ENCODE measurements around the gene CYSTM1. TPM values are rescaled to one million over a fixed set of nuclear protein-coding genes. Genes with fewer than 3 reads are reported as not detected.

Gene CYSTM1
- total RNA-seq, 2 donors from 2014 or later = 11.3 to 11.9 TPM

DNA sequence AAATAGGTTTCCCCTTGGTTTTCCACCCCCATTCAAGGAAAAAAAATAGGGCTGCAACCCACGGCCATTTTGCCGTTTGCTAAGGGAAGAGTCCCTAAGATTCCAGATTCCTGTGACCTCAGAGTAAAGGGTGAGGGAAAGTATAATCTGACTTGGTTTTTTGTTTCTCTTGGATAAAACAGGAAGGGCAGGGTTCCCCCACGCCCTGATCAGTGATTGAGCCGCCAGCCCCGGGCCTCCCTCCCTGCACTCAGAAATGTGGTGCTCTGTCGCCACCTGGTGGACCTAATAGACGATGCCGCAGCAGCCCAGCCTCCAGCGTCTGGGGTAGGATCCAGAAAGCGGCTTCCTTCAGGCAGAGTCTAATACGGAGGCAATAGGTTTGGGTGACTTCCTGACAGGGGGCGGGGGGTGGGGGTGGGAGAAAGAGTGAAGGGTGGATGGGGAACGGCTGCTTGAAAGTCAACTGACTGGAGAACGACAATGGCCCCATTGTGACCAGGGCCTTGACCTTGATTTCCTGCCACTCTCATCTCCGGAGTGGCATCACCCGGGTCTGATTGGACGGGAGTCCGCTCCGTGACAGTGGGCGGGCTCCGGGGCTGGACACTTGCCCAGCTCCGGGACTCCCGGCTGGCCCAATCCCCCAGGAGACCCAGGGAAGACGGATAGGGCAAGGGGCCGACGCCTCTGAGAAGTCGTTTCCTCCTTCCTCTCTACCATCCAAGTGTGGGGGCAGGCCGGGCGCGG lies 17.8 kb upstream of the CYSTM1 start:
- H3K36me3 Mint-ChIP-seq (ENCODE audit: low read depth) = no peaks in the 10 kb centered on the region

GRCh38 chr5:140159014-140159927 lies 15.7 kb upstream of the CYSTM1 start:
- no peak for ATAC-seq (replicated peaks)
- Mint-ChIP-seq H3K27ac (no peak overlapping the region), H3K27me3 (no peaks in the 10 kb centered on the region), H3K36me3 (ENCODE audit: low read depth) (no peaks in the 10 kb centered on the region), H3K9me3 (no peaks in the 10 kb centered on the region), H3K4me1 (peaks cover 5% of the 10 kb centered on the region), H3K4me3 (peak overlapping the region; percentile 17)

More for the DNA sequence above, 17.8 kb upstream of the CYSTM1 start:
- Mint-ChIP-seq H3K27me3 (no peaks in the 10 kb centered on the region), H3K4me3 (peak overlapping the region; percentile 66), H3K27ac (peak overlapping the region; percentile 78), H3K9me3 (no peaks in the 10 kb centered on the region), H3K4me1 (peaks cover 5% of the 10 kb centered on the region)
- ATAC-seq (replicated peaks) = peak; percentile 99

DNA sequence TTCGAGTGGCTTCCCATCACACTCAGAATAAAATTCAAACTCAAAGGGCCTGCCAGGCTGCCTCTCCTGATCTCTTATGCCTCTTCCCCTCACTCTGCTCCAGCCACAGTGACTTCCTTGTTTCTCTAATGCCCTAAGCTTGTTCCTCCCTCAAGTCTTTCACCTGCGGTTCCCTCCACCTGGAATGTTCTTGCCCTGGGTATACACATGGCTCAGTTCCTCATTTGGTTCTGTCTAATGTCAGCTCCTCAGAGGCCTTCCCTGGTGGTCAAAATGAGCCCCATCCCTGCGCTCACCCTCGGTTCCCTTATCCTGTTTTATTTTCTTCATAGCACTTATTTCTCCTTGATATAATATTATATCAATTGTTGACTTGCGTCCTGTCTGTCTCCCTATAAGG lies 12.7 kb upstream of the CYSTM1 start:
- no peaks in the 10 kb centered on the region for H3K27me3 Mint-ChIP-seq
- H3K27ac Mint-ChIP-seq = peak overlapping the region; percentile 9
- no peak for ATAC-seq (replicated peaks)
- H3K9me3 Mint-ChIP-seq = no peaks in the 10 kb centered on the region
- H3K4me3 Mint-ChIP-seq = no peak overlapping the region
- H3K4me1 Mint-ChIP-seq = no peaks in the 10 kb centered on the region
- H3K36me3 Mint-ChIP-seq (ENCODE audit: low read depth) = no peaks in the 10 kb centered on the region

GRCh38 chr5:140162781-140163180 lies 12.2 kb upstream of the CYSTM1 start:
- H3K27ac Mint-ChIP-seq = no peak overlapping the region
- H3K36me3 Mint-ChIP-seq (ENCODE audit: low read depth) = no peaks in the 10 kb centered on the region
- no peaks in the 10 kb centered on the region for H3K9me3 Mint-ChIP-seq
- no peaks in the 10 kb centered on the region for H3K4me1 Mint-ChIP-seq
- H3K4me3 Mint-ChIP-seq = no peak overlapping the region
- H3K27me3 Mint-ChIP-seq = no peaks in the 10 kb centered on the region
- ATAC-seq (replicated peaks) = no peak

DNA sequence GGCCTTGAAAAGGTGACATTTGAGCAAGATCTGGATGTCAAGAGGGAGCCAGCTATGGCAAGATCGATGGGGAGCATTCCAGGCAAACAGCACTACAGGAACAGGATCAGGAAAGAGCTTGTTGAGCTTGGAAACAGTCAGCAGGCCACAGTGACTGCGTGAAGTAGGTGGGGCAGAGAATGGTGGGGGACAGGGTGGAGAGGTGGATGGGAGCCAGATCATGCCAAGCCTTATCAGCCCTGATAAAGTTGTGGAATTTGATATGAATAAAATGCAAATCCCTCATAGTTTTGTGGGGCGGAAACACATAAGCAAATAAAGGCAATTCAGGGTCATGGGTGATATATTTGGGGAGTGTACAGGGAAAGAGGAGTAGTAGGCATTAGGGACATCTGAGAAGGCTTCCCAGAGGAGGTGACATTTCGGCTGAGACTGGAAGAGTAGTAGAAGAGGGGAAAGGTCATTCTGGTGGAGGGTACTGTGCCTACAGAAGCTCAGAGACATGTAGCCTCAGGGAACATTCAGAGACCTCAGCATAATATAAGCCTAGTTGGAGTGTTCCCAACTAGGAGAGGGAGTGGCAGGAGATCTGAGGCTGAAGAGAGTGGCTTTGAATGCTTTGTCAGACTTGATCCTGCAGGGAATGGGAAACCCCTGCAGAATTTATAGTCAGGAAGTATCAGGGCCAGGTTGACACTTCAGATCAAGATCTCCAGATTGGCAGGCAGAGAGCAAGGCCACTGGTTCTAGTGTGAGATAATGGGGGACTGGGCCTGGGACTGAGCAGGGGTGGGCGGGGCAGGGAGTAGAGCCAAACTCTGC lies 9.7 kb upstream of the CYSTM1 start:
- no peak for ATAC-seq (replicated peaks)
- Mint-ChIP-seq H3K36me3 (ENCODE audit: low read depth) (no peaks in the 10 kb centered on the region), H3K4me3 (no peak overlapping the region), H3K9me3 (no peaks in the 10 kb centered on the region), H3K4me1 (no peaks in the 10 kb centered on the region), H3K27me3 (no peaks in the 10 kb centered on the region), H3K27ac (peak overlapping the region; percentile 35)

DNA sequence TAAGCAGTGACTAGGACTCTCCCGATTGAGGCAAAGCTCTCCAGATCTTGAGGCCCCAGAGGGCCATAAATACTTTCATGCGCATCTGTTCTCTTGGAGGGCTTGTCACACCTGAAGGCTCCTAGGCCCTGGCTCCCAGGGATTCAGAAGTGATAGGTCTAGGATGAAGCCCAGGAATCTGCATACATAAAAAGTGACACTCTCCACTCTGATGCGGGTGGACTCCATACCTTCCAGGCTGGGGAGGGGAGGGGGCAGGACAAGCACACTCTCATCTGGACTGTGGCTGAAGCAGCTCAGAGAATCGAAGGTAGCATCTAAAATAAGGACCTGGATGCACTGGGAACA lies 9.1 kb upstream of the CYSTM1 start:
- Mint-ChIP-seq H3K27me3 (no peaks in the 10 kb centered on the region), H3K9me3 (no peaks in the 10 kb centered on the region), H3K27ac (no peak overlapping the region), H3K4me3 (no peak overlapping the region), H3K36me3 (ENCODE audit: low read depth) (no peaks in the 10 kb centered on the region), H3K4me1 (no peaks in the 10 kb centered on the region)
- ATAC-seq (replicated peaks) = no peak

DNA sequence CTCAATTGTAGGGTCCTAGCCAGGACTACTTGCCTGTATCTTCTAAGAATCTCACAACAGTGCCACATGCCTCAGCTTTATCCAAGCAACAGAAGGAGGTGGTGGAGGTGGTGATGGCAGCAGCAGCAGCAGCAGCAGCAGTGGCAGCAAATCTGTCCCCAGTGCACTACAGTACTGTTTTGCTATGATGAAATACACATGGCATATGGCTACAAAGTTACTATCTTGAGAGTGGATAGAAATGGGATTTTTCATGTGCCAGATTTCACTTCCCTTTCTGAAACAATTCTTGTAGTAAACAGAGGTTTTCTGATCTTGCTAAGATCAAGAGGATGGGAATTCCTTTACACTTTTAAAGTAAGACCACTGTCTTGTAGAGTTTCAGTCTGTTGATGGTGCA lies 8.1 kb upstream of the CYSTM1 start:
- H3K4me3 Mint-ChIP-seq = no peak overlapping the region
- ATAC-seq (replicated peaks) = no peak
- no peaks in the 10 kb centered on the region for H3K4me1 Mint-ChIP-seq
- H3K36me3 Mint-ChIP-seq (ENCODE audit: low read depth) = no peaks in the 10 kb centered on the region
- H3K27me3 Mint-ChIP-seq = no peaks in the 10 kb centered on the region
- H3K27ac Mint-ChIP-seq = no peak overlapping the region
- H3K9me3 Mint-ChIP-seq = no peaks in the 10 kb centered on the region

GRCh38 chr5:140168371-140168770 lies 6.6 kb upstream of the CYSTM1 start:
- Mint-ChIP-seq H3K36me3 (ENCODE audit: low read depth) (no peaks in the 10 kb centered on the region), H3K4me1 (no peaks in the 10 kb centered on the region), H3K27ac (no peak overlapping the region), H3K4me3 (no peak overlapping the region), H3K9me3 (no peaks in the 10 kb centered on the region), H3K27me3 (no peaks in the 10 kb centered on the region)
- ATAC-seq (replicated peaks) = no peak

- no peak for ATAC-seq (replicated peaks)
- Mint-ChIP-seq H3K4me1 (no peaks in the 10 kb centered on the region), H3K36me3 (ENCODE audit: low read depth) (no peaks in the 10 kb centered on the region), H3K27me3 (no peaks in the 10 kb centered on the region), H3K4me3 (no peak overlapping the region), H3K9me3 (no peaks in the 10 kb centered on the region), H3K27ac (no peak overlapping the region)
Measured at GRCh38 chr5:140169410-140169809, 5.6 kb upstream of the CYSTM1 start.

GRCh38 chr5:140172483-140172882 lies 2.5 kb upstream of the CYSTM1 start:
- H3K4me3 Mint-ChIP-seq = no peak overlapping the region
- H3K27me3 Mint-ChIP-seq = no peaks in the 10 kb centered on the region
- H3K9me3 Mint-ChIP-seq = no peaks in the 10 kb centered on the region
- H3K36me3 Mint-ChIP-seq (ENCODE audit: low read depth) = no peaks in the 10 kb centered on the region
- no peak overlapping the region for H3K27ac Mint-ChIP-seq
- ATAC-seq (replicated peaks) = no peak
- H3K4me1 Mint-ChIP-seq = peaks cover 7% of the 10 kb centered on the region

GRCh38 chr5:140174014-140174413 lies 974 bp upstream of the CYSTM1 start:
- peak overlapping the region; percentile 93 for H3K4me3 Mint-ChIP-seq
- H3K27ac Mint-ChIP-seq = no peak overlapping the region
- H3K27me3 Mint-ChIP-seq = no peaks in the 10 kb centered on the region
- H3K36me3 Mint-ChIP-seq (ENCODE audit: low read depth) = no peaks in the 10 kb centered on the region
- no peaks in the 10 kb centered on the region for H3K9me3 Mint-ChIP-seq
- H3K4me1 Mint-ChIP-seq = peaks cover 7% of the 10 kb centered on the region
- no peak for ATAC-seq (replicated peaks)

DNA sequence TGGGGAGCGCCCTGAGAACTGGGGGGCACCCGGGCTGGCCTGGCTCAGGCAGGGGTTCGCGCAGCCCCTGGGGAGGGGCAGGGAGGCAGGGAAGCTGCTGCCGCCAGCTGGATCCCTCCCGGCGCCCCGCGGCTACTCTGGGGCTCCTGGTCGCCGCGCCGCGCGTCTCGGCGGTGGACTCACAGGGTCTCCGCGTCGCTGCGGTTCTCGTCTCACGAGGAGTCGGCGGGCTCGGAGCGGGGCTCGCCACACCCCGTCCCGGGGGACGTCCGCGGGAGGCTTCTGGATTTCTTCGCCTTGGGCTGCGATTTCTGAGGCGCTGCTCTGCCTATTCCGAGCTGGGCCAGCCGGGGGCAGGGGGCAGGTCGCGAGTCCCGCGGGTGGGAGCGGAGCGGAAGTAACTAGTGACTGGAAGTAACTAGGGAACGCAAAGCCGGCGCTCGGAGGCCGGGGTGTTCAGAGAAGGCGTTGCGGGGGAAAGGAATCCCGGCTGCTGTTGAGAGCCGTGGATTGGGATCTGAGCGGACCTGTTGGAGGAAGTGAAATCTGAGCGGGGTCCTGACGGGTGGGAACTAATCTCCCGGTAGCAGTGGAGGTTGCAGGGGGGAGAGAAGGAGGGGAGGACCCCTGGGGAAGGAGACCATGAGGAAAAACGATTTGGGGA lies 511 bp downstream of the CYSTM1 start:
- peak; percentile 57 for ATAC-seq (replicated peaks)
- Mint-ChIP-seq H3K4me3 (peak overlapping the region; percentile 93), H3K4me1 (peaks cover 7% of the 10 kb centered on the region), H3K27ac (peak overlapping the region; percentile 92), H3K36me3 (ENCODE audit: low read depth) (no peaks in the 10 kb centered on the region), H3K27me3 (no peaks in the 10 kb centered on the region), H3K9me3 (no peaks in the 10 kb centered on the region)

- no peaks in the 10 kb centered on the region for H3K9me3 Mint-ChIP-seq
- no peaks in the 10 kb centered on the region for H3K27me3 Mint-ChIP-seq
- ATAC-seq (replicated peaks) = no peak
- H3K27ac Mint-ChIP-seq = peak overlapping the region; percentile 92
- peak overlapping the region; percentile 93 for H3K4me3 Mint-ChIP-seq
- peaks cover 7% of the 10 kb centered on the region for H3K4me1 Mint-ChIP-seq
- no peaks in the 10 kb centered on the region for H3K36me3 Mint-ChIP-seq (ENCODE audit: low read depth)
Measured at GRCh38 chr5:140176031-140176387, 1.0 kb downstream of the CYSTM1 start.

- Mint-ChIP-seq H3K4me1 (peaks cover 7% of the 10 kb centered on the region), H3K36me3 (ENCODE audit: low read depth) (no peaks in the 10 kb centered on the region), H3K9me3 (no peaks in the 10 kb centered on the region), H3K4me3 (no peak overlapping the region), H3K27me3 (no peaks in the 10 kb centered on the region), H3K27ac (no peak overlapping the region)
- no peak for ATAC-seq (replicated peaks)
Measured at GRCh38 chr5:140178086-140178410, 3.1 kb downstream of the CYSTM1 start.
